ENCODE data around the gene TMEM140.

TMEM140 gene

GRCh38 chr7:135200821-135201331 is 53.0 kb downstream of the TMEM140 start:
- H3K4me3 ChIP-seq (ENCODE audit: low read length) = no peak overlapping the region
- peak; percentile 39 for DNase-seq (ENCODE audit: low read depth)
- TF ChIP-seq CTCF (IDR thresholded peaks at IDR 0.05; ENCODE audit: insufficient read depth, low read depth, low read length, missing control alignments) = no peak

GRCh38 chr7:135201350-135201749 is 53.5 kb downstream of the TMEM140 start:
- no peak for DNase-seq (ENCODE audit: low read depth)
- TF ChIP-seq CTCF (IDR thresholded peaks at IDR 0.05; ENCODE audit: insufficient read depth, low read depth, low read length, missing control alignments) = no peak

GRCh38 chr7:135204341-135204749 is 56.5 kb downstream of the TMEM140 start:
- no peak for DNase-seq (ENCODE audit: low read depth)
- H3K4me3 ChIP-seq (ENCODE audit: low read length) = no peak overlapping the region
- TF ChIP-seq CTCF (IDR thresholded peaks at IDR 0.05; ENCODE audit: insufficient read depth, low read depth, low read length, missing control alignments) = no peak

More at GRCh38 chr7:135201350-135201749, 53.5 kb downstream of the TMEM140 start:
- H3K4me3 ChIP-seq (ENCODE audit: low read length) = no peak overlapping the region

- DNase-seq (ENCODE audit: low read depth) = peak; percentile 83
- H3K4me3 ChIP-seq (ENCODE audit: low read length) = no peak overlapping the region
- TF ChIP-seq CTCF (IDR thresholded peaks at IDR 0.05; ENCODE audit: insufficient read depth, low read depth, low read length, missing control alignments) = no peak
Measured at GRCh38 chr7:135204876-135205275, 57.0 kb downstream of the TMEM140 start.

GRCh38 chr7:135205850-135206249 is 58.0 kb downstream of the TMEM140 start:
- H3K4me3 ChIP-seq (ENCODE audit: low read length) = no peak overlapping the region
- no peak for TF ChIP-seq CTCF (IDR thresholded peaks at IDR 0.05; ENCODE audit: insufficient read depth, low read depth, low read length, missing control alignments)
- DNase-seq (ENCODE audit: low read depth) = no peak

GRCh38 chr7:135206941-135207391 is 59.1 kb downstream of the TMEM140 start:
- no peak overlapping the region for H3K4me3 ChIP-seq (ENCODE audit: low read length)
- no peak for TF ChIP-seq CTCF (IDR thresholded peaks at IDR 0.05; ENCODE audit: insufficient read depth, low read depth, low read length, missing control alignments)
- DNase-seq (ENCODE audit: low read depth) = no peak

GRCh38 chr7:135207406-135208101 is 59.7 kb downstream of the TMEM140 start:
- no peak for TF ChIP-seq CTCF (IDR thresholded peaks at IDR 0.05; ENCODE audit: insufficient read depth, low read depth, low read length, missing control alignments)
- H3K4me3 ChIP-seq (ENCODE audit: low read length) = no peak overlapping the region
- no peak for DNase-seq (ENCODE audit: low read depth)

All from epithelial cell of esophagus (primary cell).